GM12891 (cell line): ENCODE measurements around the gene SERPINB6.

Experiments used
- DNase-seq: peaks from one replicate; pipeline ENCODE4 v3.0.0; 2011; ENCODE audit warnings: low spot score; ENCODE audit not compliant: insufficient read length
- FAIRE-seq: peaks from 2 replicates; lab custom pipeline; 2011; peaks lifted over from hg19 to GRCh38; lab: Jason Lieb, UNC
- PAX5 ChIP-seq: IDR thresholded peaks from 2 replicates; pipeline ENCODE4 v1.6.1; 2011; ENCODE audit warnings: low read length, moderate library complexity, mild to moderate bottlenecking; ENCODE audit not compliant: insufficient read depth, severe bottlenecking
- POLR2A ChIP-seq: IDR thresholded peaks from 2 replicates; pipeline ENCODE4 v1.6.1; 2011; ENCODE audit warnings: low read depth, low read length, control low read depth
- POLR2AphosphoS5 ChIP-seq: IDR thresholded peaks from 2 replicates; pipeline ENCODE4 v1.6.1; 2011; ENCODE audit warnings: low read depth, low read length, control low read depth
- POU2F2 ChIP-seq: IDR thresholded peaks from 2 replicates; pipeline ENCODE4 v1.6.1; 2011; ENCODE audit warnings: low read depth, mild to moderate bottlenecking, control low read depth, low read length, moderate library complexity
- SPI1 ChIP-seq: IDR thresholded peaks from 2 replicates; pipeline ENCODE4 v1.6.1; 2011; ENCODE audit warnings: low read depth, low read length, control low read depth
- TAF1 ChIP-seq: IDR thresholded peaks from 2 replicates; pipeline ENCODE4 v1.6.1; 2011; ENCODE audit warnings: low read depth, low read length, control low read depth

The SERPINB6 gene

GRCh38 chr6:2988426-2989331 is 17.3 kb upstream of the SERPINB6 start:
- TF ChIP-seq PAX5 (no peak), POLR2A (no peak), TAF1 (no peak), SPI1 (no peak), POLR2AphosphoS5 (no peak), POU2F2 (no peak)
- FAIRE-seq = no peak
- no peak for DNase-seq

- FAIRE-seq (no peak), DNase-seq (no peak)
- no peak for TF ChIP-seq PAX5
- TF ChIP-seq TAF1 = no peak
- no peak for TF ChIP-seq POU2F2
- TF ChIP-seq POLR2AphosphoS5 = no peak
- no peak for TF ChIP-seq SPI1
- TF ChIP-seq POLR2A = no peak
These were observed 16.7 kb upstream of the SERPINB6 start for GRCh38 chr6:2988094-2988425.

GRCh38 chr6:2986722-2987221 is 15.4 kb upstream of the SERPINB6 start:
- TF ChIP-seq POLR2A (no peak), POU2F2 (no peak)
- FAIRE-seq (no peak), DNase-seq (no peak)

- FAIRE-seq (no peak), DNase-seq (no peak)
- TF ChIP-seq TAF1 (no peak), PAX5 (no peak), POU2F2 (no peak), SPI1 (no peak), POLR2AphosphoS5 (no peak), POLR2A (no peak)
These were observed 13.5 kb upstream of the SERPINB6 start for GRCh38 chr6:2984738-2985406.

GRCh38 chr6:2982426-2983117 is 11.2 kb upstream of the SERPINB6 start:
- no peak for FAIRE-seq
- no peak for TF ChIP-seq SPI1
- no peak for TF ChIP-seq POU2F2
- TF ChIP-seq POLR2AphosphoS5 = no peak
- TF ChIP-seq PAX5 = no peak
- no peak for TF ChIP-seq TAF1
- no peak for TF ChIP-seq POLR2A
- DNase-seq = no peak

- TF ChIP-seq SPI1 = no peak
- TF ChIP-seq TAF1 = no peak
- TF ChIP-seq POU2F2 = no peak
- TF ChIP-seq POLR2A = no peak
- DNase-seq (no peak), FAIRE-seq (no peak)
These were observed 9.1 kb upstream of the SERPINB6 start for GRCh38 chr6:2980465-2980855.

- TF ChIP-seq SPI1 (no peak), POLR2A (no peak)
- FAIRE-seq (no peak), DNase-seq (no peak)
These were observed 8.6 kb upstream of the SERPINB6 start for GRCh38 chr6:2979819-2980464.

GRCh38 chr6:2978923-2979322 is 7.6 kb upstream of the SERPINB6 start:
- DNase-seq (no peak), FAIRE-seq (no peak)
- TF ChIP-seq PAX5 = no peak
- no peak for TF ChIP-seq POU2F2
- no peak for TF ChIP-seq POLR2AphosphoS5
- no peak for TF ChIP-seq POLR2A
- TF ChIP-seq SPI1 = no peak
- TF ChIP-seq TAF1 = no peak

- FAIRE-seq (no peak), DNase-seq (no peak)
- TF ChIP-seq POU2F2 = no peak
- no peak for TF ChIP-seq POLR2AphosphoS5
- TF ChIP-seq TAF1 = no peak
- no peak for TF ChIP-seq POLR2A
- TF ChIP-seq SPI1 = no peak
- no peak for TF ChIP-seq PAX5
These were observed 6.6 kb upstream of the SERPINB6 start for GRCh38 chr6:2977799-2978590.
